ENCODE results near the gene ARHGEF11. TPM values are rescaled to one million over a fixed set of nuclear protein-coding genes. Genes with fewer than 3 reads are reported as not detected.

ARHGEF11 gene
- total and polyA plus RNA-seq, 5 donors = 19.9 to 34.4 (median 29.5) TPM

- Histone ChIP-seq H3K4me1 (ENCODE audit: control insufficient read depth, insufficient read depth, low read length) (no peaks in the 10 kb centered on the region), H3K9me3 (ENCODE audit: control insufficient read depth, low read length) (no peaks in the 10 kb centered on the region), H3K27me3 (ENCODE audit: control insufficient read depth, insufficient read depth) (no peaks in the 10 kb centered on the region), H3K4me3 (ENCODE audit: low read length) (no peak overlapping the region), H3K27ac (ENCODE audit: low read length) (no peak overlapping the region)
- WGBS = 56% methylated on average over 18 of the region's 18 CpGs
- ATAC-seq (peak in 1 of 2 donors; percentile 11), DNase-seq (peak in 2 of 3 donors; percentile 75 to 80)
- intact Hi-C loops (cut with DNase I) = no loop called here
Measured at GRCh38 chr1:156910309-156910782, 135.2 kb downstream of the ARHGEF11 start.

- WGBS = 91% methylated on average over 5 of the region's 5 CpGs
- ATAC-seq (no peak), DNase-seq (peak in 1 of 3 donors; percentile 54)
- Histone ChIP-seq H3K9me3 (ENCODE audit: control insufficient read depth, low read length) (no peaks in the 10 kb centered on the region), H3K4me3 (ENCODE audit: low read length) (no peak overlapping the region), H3K4me1 (ENCODE audit: control insufficient read depth, insufficient read depth, low read length) (no peaks in the 10 kb centered on the region), H3K27me3 (ENCODE audit: control insufficient read depth, insufficient read depth) (no peaks in the 10 kb centered on the region), H3K27ac (ENCODE audit: low read length) (no peak overlapping the region)
- intact Hi-C loops (cut with DNase I) = no loop called here
Measured at GRCh38 chr1:156909671-156910070, 135.9 kb downstream of the ARHGEF11 start.

GRCh38 chr1:156908955-156909354 is 136.6 kb downstream of the ARHGEF11 start:
- Histone ChIP-seq H3K9me3 (ENCODE audit: control insufficient read depth, low read length) (no peaks in the 10 kb centered on the region), H3K4me1 (ENCODE audit: control insufficient read depth, insufficient read depth, low read length) (no peaks in the 10 kb centered on the region), H3K4me3 (ENCODE audit: low read length) (no peak overlapping the region), H3K27me3 (ENCODE audit: control insufficient read depth, insufficient read depth) (no peaks in the 10 kb centered on the region), H3K27ac (ENCODE audit: low read length) (no peak overlapping the region)
- 50% methylated on average over 10 of the region's 10 CpGs for WGBS
- intact Hi-C loops (cut with DNase I) = no loop called here
- ATAC-seq (peak in 1 of 2 donors; percentile 19), DNase-seq (peak in 1 of 3 donors; percentile 17)

GRCh38 chr1:156908541-156908940 is 137.0 kb downstream of the ARHGEF11 start:
- ATAC-seq (no peak), DNase-seq (peak in 1 of 3 donors; percentile 63)
- no peaks in the 10 kb centered on the region for H3K4me1 ChIP-seq (ENCODE audit: control insufficient read depth, insufficient read depth, low read length)
- no peak overlapping the region for H3K4me3 ChIP-seq (ENCODE audit: low read length)
- no peak overlapping the region for H3K27ac ChIP-seq (ENCODE audit: low read length)
- H3K9me3 ChIP-seq (ENCODE audit: control insufficient read depth, low read length) = no peaks in the 10 kb centered on the region
- 72% methylated on average over 29 of the region's 29 CpGs for WGBS
- H3K27me3 ChIP-seq (ENCODE audit: control insufficient read depth, insufficient read depth) = no peaks in the 10 kb centered on the region
- intact Hi-C loops (cut with DNase I) = no loop called here

GRCh38 chr1:156906206-156906906 is 139.2 kb downstream of the ARHGEF11 start:
- H3K4me1 ChIP-seq (ENCODE audit: control insufficient read depth, insufficient read depth, low read length) = peaks cover 7% of the 10 kb centered on the region

GRCh38 chr1:156905651-156906050 is 139.9 kb downstream of the ARHGEF11 start:
- Histone ChIP-seq H3K4me3 (ENCODE audit: low read length) (no peak overlapping the region), H3K4me1 (ENCODE audit: control insufficient read depth, insufficient read depth, low read length) (peaks cover 15% of the 10 kb centered on the region), H3K27ac (ENCODE audit: low read length) (no peak overlapping the region), H3K27me3 (ENCODE audit: control insufficient read depth, insufficient read depth) (no peaks in the 10 kb centered on the region), H3K9me3 (ENCODE audit: control insufficient read depth, low read length) (no peaks in the 10 kb centered on the region)
- peak in 1 of 3 donors; percentile 28 for DNase-seq
- 47% methylated on average over 4 of the region's 4 CpGs for WGBS
- intact Hi-C loops (cut with DNase I) = no loop called here
- no peak for ATAC-seq

More at GRCh38 chr1:156906206-156906906, 139.2 kb downstream of the ARHGEF11 start:
- intact Hi-C loops (cut with DNase I) = no loop called here
- Histone ChIP-seq H3K9me3 (ENCODE audit: control insufficient read depth, low read length) (no peaks in the 10 kb centered on the region), H3K27ac (ENCODE audit: low read length) (no peak overlapping the region), H3K4me3 (ENCODE audit: low read length) (no peak overlapping the region), H3K27me3 (ENCODE audit: control insufficient read depth, insufficient read depth) (no peaks in the 10 kb centered on the region)
- ATAC-seq (no peak), DNase-seq (peak in 1 of 3 donors; percentile 38)
- WGBS = 93% methylated on average over 16 of the region's 16 CpGs

GRCh38 chr1:156905176-156905575 is 140.4 kb downstream of the ARHGEF11 start:
- ATAC-seq (no peak), DNase-seq (peak in 1 of 3 donors; percentile 37)
- no peak overlapping the region for H3K4me3 ChIP-seq (ENCODE audit: low read length)
- H3K9me3 ChIP-seq (ENCODE audit: control insufficient read depth, low read length) = no peaks in the 10 kb centered on the region
- WGBS = 86% methylated on average over 16 of the region's 16 CpGs
- no peak overlapping the region for H3K27ac ChIP-seq (ENCODE audit: low read length)
- no peaks in the 10 kb centered on the region for H3K27me3 ChIP-seq (ENCODE audit: control insufficient read depth, insufficient read depth)
- H3K4me1 ChIP-seq (ENCODE audit: control insufficient read depth, insufficient read depth, low read length) = peaks cover 19% of the 10 kb centered on the region
- intact Hi-C loops (cut with DNase I) = no loop called here

GRCh38 chr1:156904187-156904959 is 141.2 kb downstream of the ARHGEF11 start:
- WGBS = 65% methylated on average over 19 of the region's 19 CpGs
- peak in 1 of 3 donors; percentile 50 for DNase-seq
- no peak overlapping the region for H3K27ac ChIP-seq (ENCODE audit: low read length)
- H3K9me3 ChIP-seq (ENCODE audit: control insufficient read depth, low read length) = no peaks in the 10 kb centered on the region
- H3K27me3 ChIP-seq (ENCODE audit: control insufficient read depth, insufficient read depth) = no peaks in the 10 kb centered on the region
- H3K4me1 ChIP-seq (ENCODE audit: control insufficient read depth, insufficient read depth, low read length) = peaks cover 21% of the 10 kb centered on the region
- ATAC-seq = no peak
- intact Hi-C loops (cut with DNase I) = no loop called here
- H3K4me3 ChIP-seq (ENCODE audit: low read length) = no peak overlapping the region

- Histone ChIP-seq H3K9me3 (ENCODE audit: control insufficient read depth, low read length) (no peaks in the 10 kb centered on the region), H3K4me1 (ENCODE audit: control insufficient read depth, insufficient read depth, low read length) (peaks cover 21% of the 10 kb centered on the region), H3K27ac (ENCODE audit: low read length) (no peak overlapping the region), H3K27me3 (ENCODE audit: control insufficient read depth, insufficient read depth) (no peaks in the 10 kb centered on the region), H3K4me3 (ENCODE audit: low read length) (no peak overlapping the region)
- no peak for ATAC-seq
- peak in 2 of 3 donors; percentile 64 to 70 for DNase-seq
- WGBS = 69% methylated on average over 15 of the region's 15 CpGs
- intact Hi-C loops (cut with DNase I) = no loop called here
Measured at GRCh38 chr1:156903328-156904091, 142.0 kb downstream of the ARHGEF11 start.

- H3K4me3 ChIP-seq (ENCODE audit: low read length) = no peak overlapping the region
- peaks cover 21% of the 10 kb centered on the region for H3K4me1 ChIP-seq (ENCODE audit: control insufficient read depth, insufficient read depth, low read length)
- ATAC-seq = no peak
- no peaks in the 10 kb centered on the region for H3K9me3 ChIP-seq (ENCODE audit: control insufficient read depth, low read length)
- peak in 1 of 3 donors; percentile 41 for DNase-seq
- no peak overlapping the region for H3K27ac ChIP-seq (ENCODE audit: low read length)
- 51% methylated on average over 23 of the region's 23 CpGs for WGBS
- intact Hi-C loops (cut with DNase I) = no loop called here
- no peaks in the 10 kb centered on the region for H3K27me3 ChIP-seq (ENCODE audit: control insufficient read depth, insufficient read depth)
Measured at GRCh38 chr1:156901966-156902915, 143.3 kb downstream of the ARHGEF11 start.
